Measurements from ENCODE around the gene THADA.

THADA gene

GRCh38 chr2:43233218-43234212, 362.3 kb downstream of the THADA start:
- DNase-seq: no peak

GRCh38 chr2:43230951-43231827, 364.6 kb downstream of the THADA start:
- DNase-seq: no peak

- no peak for DNase-seq
Observed at GRCh38 chr2:43230351-43230885, 365.4 kb downstream of the THADA start.

- DNase-seq: no peak
Observed at GRCh38 chr2:43228756-43229659, 366.8 kb downstream of the THADA start.

GRCh38 chr2:43228321-43228751, 367.5 kb downstream of the THADA start:
- DNase-seq: no peak

- no peak for DNase-seq
Observed at GRCh38 chr2:43227830-43228281, 368.0 kb downstream of the THADA start.

- peak; percentile 64 for DNase-seq
Observed at GRCh38 chr2:43226955-43227829, 368.6 kb downstream of the THADA start.

GRCh38 chr2:43226558-43226954, 369.3 kb downstream of the THADA start, which contains the start of gene ZFP36L2:
TSS of gene ZFP36L2 (minus strand) at chr2:43226606. CDS start at chr2:43226315, 291 bp downstream.
- peak; percentile 84 for DNase-seq

- DNase-seq: peak; percentile 76
Observed at GRCh38 chr2:43225788-43226557, 369.9 kb downstream of the THADA start.

- peak; percentile 54 for DNase-seq
Observed at GRCh38 chr2:43225093-43225787, 370.6 kb downstream of the THADA start.

- DNase-seq: peak; percentile 54
Observed at GRCh38 chr2:43224571-43225092, 371.2 kb downstream of the THADA start.

GRCh38 chr2:43224131-43224570, 371.7 kb downstream of the THADA start:
- DNase-seq: peak; percentile 58

GRCh38 chr2:43223521-43224001, 372.3 kb downstream of the THADA start:
- DNase-seq: no peak

- no peak for DNase-seq
Observed at GRCh38 chr2:43222475-43223309, 373.1 kb downstream of the THADA start.

- no peak for DNase-seq
Observed at GRCh38 chr2:43221763-43222474, 373.9 kb downstream of the THADA start.

GRCh38 chr2:43221124-43221762, 374.6 kb downstream of the THADA start:
- DNase-seq: no peak

- no peak for DNase-seq
Observed at GRCh38 chr2:43220760-43221123, 375.1 kb downstream of the THADA start.
